Mesothelial cell of epicardium (in vitro differentiated cells): ENCODE results near the gene HECTD4. TPM values are rescaled to one million over a fixed set of nuclear protein-coding genes. Genes with fewer than 3 reads are reported as not detected.

ENCODE experiments used
- DNase-seq, 2 experiments: peaks; one replicate each; pipeline ENCODE4 v3.0.0; 2021; ENCODE audit warnings: low spot score in 2 of 2; ENCODE audit not compliant: unreplicated experiment in 2 of 2
- H3K27ac Mint-ChIP-seq: 2 replicates; pipeline ENCODE4 v1.8.0; 2021; ENCODE audit warnings: mixed read lengths
- H3K27me3 Mint-ChIP-seq: 2 replicates; pipeline ENCODE4 v1.8.0; 2021; ENCODE audit warnings: low read depth, mixed read lengths
- H3K36me3 Mint-ChIP-seq: 2 replicates; pipeline ENCODE4 v1.8.0; 2021; ENCODE audit warnings: mixed read lengths
- H3K4me1 Mint-ChIP-seq: 2 replicates; pipeline ENCODE4 v1.8.0; 2021; ENCODE audit warnings: mixed read lengths
- H3K4me3 Mint-ChIP-seq: 2 replicates; pipeline ENCODE4 v1.8.0; 2021; ENCODE audit warnings: mild to moderate bottlenecking, moderate library complexity, mixed read lengths
- H3K9me3 Mint-ChIP-seq: 2 replicates; pipeline ENCODE4 v1.8.0; 2021; ENCODE audit warnings: mixed read lengths
- CTCF ChIP-seq: fragments of 200-600 bp; sonication (generic); IDR thresholded peaks from one replicate; pipeline ENCODE4 v1.5.0; 2021; ENCODE audit warnings: antibody characterized with exemption; ENCODE audit not compliant: unreplicated experiment
- total RNA-seq: library from RNA; stranded (reverse); gene quantifications from 3 replicates; pipeline ENCODE4 v1.2.1, GENCODE V29; 2021

HECTD4 gene
- total RNA-seq, 1 donor from 2014 or later = 89.8 TPM

DNA sequence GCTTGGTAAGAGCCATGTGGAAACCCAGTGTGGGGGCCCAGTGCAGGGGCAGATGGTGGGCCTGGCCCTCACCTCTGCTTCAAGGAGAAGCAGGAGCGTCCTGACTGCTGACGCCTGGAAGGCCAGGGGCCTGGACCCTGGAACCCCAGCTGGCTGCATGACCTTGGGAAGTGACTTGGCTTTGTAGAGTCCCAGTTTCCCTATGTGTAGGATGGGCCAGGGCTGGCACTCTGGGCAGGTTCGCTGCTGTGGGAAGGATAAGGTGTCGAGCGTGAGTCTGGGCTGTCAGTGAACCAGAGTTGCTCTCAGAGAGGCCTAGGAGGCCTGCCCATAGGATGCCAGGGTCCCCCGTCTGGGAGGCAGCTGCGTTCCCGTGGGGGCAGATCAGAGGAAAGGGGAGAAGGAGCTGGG is 213.7 kb downstream of the HECTD4 start:
- no peak overlapping the region for H3K27ac Mint-ChIP-seq
- no peaks in the 10 kb centered on the region for H3K27me3 Mint-ChIP-seq
- no peaks in the 10 kb centered on the region for H3K4me1 Mint-ChIP-seq
- no peaks in the 10 kb centered on the region for H3K9me3 Mint-ChIP-seq
- H3K36me3 Mint-ChIP-seq = peaks cover 16% of the 10 kb centered on the region
- DNase-seq = no peak
- TF ChIP-seq CTCF = no peak
- H3K4me3 Mint-ChIP-seq = no peak overlapping the region

DNA sequence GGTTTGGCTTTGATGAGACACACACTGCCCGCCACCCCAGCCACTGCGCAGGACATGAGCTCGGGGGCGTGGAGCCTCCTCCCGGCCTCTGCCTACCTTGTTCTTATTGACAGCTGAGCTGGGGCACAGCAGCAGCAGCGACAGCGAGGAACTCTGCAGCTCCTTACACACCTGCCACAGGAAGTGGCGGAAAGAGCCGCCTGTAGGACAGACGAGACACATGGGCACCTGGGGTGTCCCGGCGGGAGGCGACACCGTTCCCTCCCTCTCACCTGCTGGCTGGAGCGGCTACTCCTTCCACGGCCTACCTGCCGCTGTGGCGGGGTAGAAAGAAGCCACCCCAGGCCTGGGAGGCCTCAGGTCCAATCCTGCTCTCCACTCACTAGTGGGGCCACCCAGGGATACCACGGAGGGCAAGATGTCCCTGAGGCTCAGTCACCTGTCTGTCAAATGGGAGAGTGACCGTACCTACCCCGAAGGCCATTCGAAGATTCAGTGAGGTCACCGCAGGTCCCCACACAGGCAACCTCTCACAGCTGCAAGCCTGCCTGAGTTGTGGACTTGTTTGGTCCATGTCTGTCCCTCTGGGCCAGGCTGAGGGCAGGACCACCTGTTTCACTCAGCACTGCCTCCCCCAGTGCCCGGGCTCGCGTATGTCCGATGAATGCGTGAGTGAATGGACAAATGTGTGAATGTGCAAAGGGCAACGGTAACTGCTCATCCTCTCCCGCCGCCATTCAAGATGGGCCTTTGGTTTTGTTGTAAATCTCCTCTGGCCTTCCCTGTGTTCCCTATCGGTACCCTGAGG is 214.3 kb downstream of the HECTD4 start:
- TF ChIP-seq CTCF = no peak
- H3K27me3 Mint-ChIP-seq = no peaks in the 10 kb centered on the region
- no peak overlapping the region for H3K4me3 Mint-ChIP-seq
- DNase-seq = no peak
- no peak overlapping the region for H3K27ac Mint-ChIP-seq
- peaks cover 16% of the 10 kb centered on the region for H3K36me3 Mint-ChIP-seq
- no peaks in the 10 kb centered on the region for H3K9me3 Mint-ChIP-seq
- no peaks in the 10 kb centered on the region for H3K4me1 Mint-ChIP-seq

- Mint-ChIP-seq H3K27ac (no peak overlapping the region), H3K27me3 (no peaks in the 10 kb centered on the region), H3K36me3 (peaks cover 12% of the 10 kb centered on the region)
Measured at GRCh38 chr12:112167031-112167461, 215.2 kb downstream of the HECTD4 start.

GRCh38 chr12:112166051-112167015 is 215.9 kb downstream of the HECTD4 start:
- DNase-seq = no peak
- no peak overlapping the region for H3K4me3 Mint-ChIP-seq
- peaks cover 19% of the 10 kb centered on the region for H3K36me3 Mint-ChIP-seq
- no peaks in the 10 kb centered on the region for H3K9me3 Mint-ChIP-seq
- H3K27me3 Mint-ChIP-seq = no peaks in the 10 kb centered on the region
- H3K27ac Mint-ChIP-seq = no peak overlapping the region
- no peaks in the 10 kb centered on the region for H3K4me1 Mint-ChIP-seq
- TF ChIP-seq CTCF = no peak

More at GRCh38 chr12:112167031-112167461, 215.2 kb downstream of the HECTD4 start:
- H3K4me3 Mint-ChIP-seq = no peak overlapping the region
- no peaks in the 10 kb centered on the region for H3K9me3 Mint-ChIP-seq
- H3K4me1 Mint-ChIP-seq = no peaks in the 10 kb centered on the region
- no peak for TF ChIP-seq CTCF
- no peak for DNase-seq

- H3K27me3 Mint-ChIP-seq = no peaks in the 10 kb centered on the region
- DNase-seq = no peak
- no peak for TF ChIP-seq CTCF
- H3K27ac Mint-ChIP-seq = no peak overlapping the region
- H3K9me3 Mint-ChIP-seq = no peaks in the 10 kb centered on the region
- peaks cover 24% of the 10 kb centered on the region for H3K36me3 Mint-ChIP-seq
- no peaks in the 10 kb centered on the region for H3K4me1 Mint-ChIP-seq
- no peak overlapping the region for H3K4me3 Mint-ChIP-seq
Measured at GRCh38 chr12:112165624-112166023, 216.6 kb downstream of the HECTD4 start.
